ENCODE measurements around the gene OR6J1. TPM values are rescaled to one million over a fixed set of nuclear protein-coding genes. Genes with fewer than 3 reads are reported as not detected.
A peak's percentile ranks its signal among the peaks of the same experiment; 100 is the strongest.

Gene OR6J1
- polyA plus RNA-seq, 2 of the 4 experiments (the other 2 are of a cell fraction), result not detected

- Histone ChIP-seq H3K4me2 (peak overlapping the region; percentile 52; the same call in 2 of the 3 replicates), H3K4me1 (peaks cover 38% of the 10 kb centered on the region; the same call in 2 of the 3 replicates), H3K4me3 (no peak overlapping the region), H3K9me3 (no peaks in the 10 kb centered on the region), H3K27ac (peak overlapping the region; percentile 46 to 59; a peak in 5 of 6 replicates)
- POLR2A ChIA-PET, result interaction anchor here (0.7 to 1.6 kb wide), 9 partner anchors 45 to 113 kb away, joined by 3 to 8 read pairs (median 4); partner anchors contain the start of genes ABHD4, DAD1 and OXA1L
- peak; percentile 92 to 95 for ATAC-seq
- peak; percentile 84 for FAIRE-seq
- WGBS (ENCODE audit: missing lambda C conversion rate), result 0% methylated on average over 4 of the region's 4 CpGs
- peak; percentile 78 to 83 for DNase-seq (ENCODE audit: low read depth in 1 of 2, low spot score in 1 of 2)
- peak; percentile 19; the same call in 1 of the 2 replicates for TF ChIP-seq MAX (IDR thresholded peaks at IDR 0.05)
- peak; percentile 94 for TF ChIP-seq SMC3 (IDR thresholded peaks at IDR 0.05)
- TF ChIP-seq CTCF (IDR thresholded peaks at IDR 0.05), result peak; percentile 82
- no peak for TF ChIP-seq RFX5 (IDR thresholded peaks at IDR 0.05)
- TF ChIP-seq RAD21 (conservative IDR thresholded peaks at IDR 0.05 in 1 of 2, IDR thresholded peaks at IDR 0.05 in 1 of 2), result peak; percentile 88 to 90
- CTCF ChIA-PET, result interaction anchor here (0.5 to 15.5 kb wide), 51 partner anchors 9 to 270 kb away, joined by 3 to 376 read pairs (median 4); partner anchors contain the start of genes ABHD4, DAD1, MRPL52 and OR6J1
Measured at GRCh38 chr14:22653012-22653621, 9.0 kb upstream of the OR6J1 start.

GRCh38 chr14:22651586-22651985 is 7.4 kb upstream of the OR6J1 start:
- DNase-seq (ENCODE audit: low read depth in 1 of 2, low spot score in 1 of 2) (no peak), ATAC-seq (no peak; a peak in 1 of 6 replicates), FAIRE-seq (no peak)
- H3K4me2 ChIP-seq, result no peak overlapping the region
- H3K4me3 ChIP-seq, result no peak overlapping the region
- H3K4me1 ChIP-seq, result peaks cover 36% of the 10 kb centered on the region
- ChIA-PET CTCF (interaction anchor here (0.8 to 15.5 kb wide), 15 partner anchors 8 to 249 kb away, joined by 3 to 376 read pairs (median 8); partner anchors contain the start of genes ABHD4, DAD1 and OR6J1), POLR2A (interaction anchor here (0.8 to 1.7 kb wide), 10 partner anchors 38 to 355 kb away, joined by 3 to 16 read pairs (median 6); partner anchors contain the start of genes ABHD4 and DAD1)
- peak overlapping the region in 1 of 2 experiments; percentile 56; a peak in 1 of 6 replicates for H3K27ac ChIP-seq
- 62% methylated on average over 2 of the region's 2 CpGs for WGBS (ENCODE audit: missing lambda C conversion rate)
- TF ChIP-seq MAZ (IDR thresholded peaks at IDR 0.05; ENCODE audit: borderline replicate concordance, low read depth, low read length) (no peak), PHF8 (IDR thresholded peaks at IDR 0.05; ENCODE audit: borderline replicate concordance, low read depth) (no peak), CTCF (IDR thresholded peaks at IDR 0.05) (no peak), MAX (IDR thresholded peaks at IDR 0.05) (no peak), RCOR1 (IDR thresholded peaks at IDR 0.05; ENCODE audit: low read depth, low read length) (no peak), ELK1 (IDR thresholded peaks at IDR 0.05; ENCODE audit: low read depth, low read length) (no peak), BCL3 (IDR thresholded peaks at IDR 0.05) (no peak), JUN (IDR thresholded peaks at IDR 0.05) (no peak), NFE2L2 (conservative IDR thresholded peaks at IDR 0.05; ENCODE audit: low read length) (no peak), SREBF2 (IDR thresholded peaks at IDR 0.05) (no peak), FOSL2 (IDR thresholded peaks at IDR 0.05) (no peak), FOSL2 (CRISPR knock-in tag; IDR thresholded peaks at IDR 0.05) (no peak), CBX2 (IDR thresholded peaks at IDR 0.05; ENCODE audit: borderline replicate concordance, low read depth) (no peak), CHD2 (IDR thresholded peaks at IDR 0.05; ENCODE audit: low read length, partially characterized antibody) (no peak), MYC (IDR thresholded peaks at IDR 0.05; ENCODE audit: borderline replicate concordance, low read length) (no peak), BHLHE40 (IDR thresholded peaks at IDR 0.05; ENCODE audit: low read depth, low read length) (no peak)
- TF ChIP-seq, protein P1, sequence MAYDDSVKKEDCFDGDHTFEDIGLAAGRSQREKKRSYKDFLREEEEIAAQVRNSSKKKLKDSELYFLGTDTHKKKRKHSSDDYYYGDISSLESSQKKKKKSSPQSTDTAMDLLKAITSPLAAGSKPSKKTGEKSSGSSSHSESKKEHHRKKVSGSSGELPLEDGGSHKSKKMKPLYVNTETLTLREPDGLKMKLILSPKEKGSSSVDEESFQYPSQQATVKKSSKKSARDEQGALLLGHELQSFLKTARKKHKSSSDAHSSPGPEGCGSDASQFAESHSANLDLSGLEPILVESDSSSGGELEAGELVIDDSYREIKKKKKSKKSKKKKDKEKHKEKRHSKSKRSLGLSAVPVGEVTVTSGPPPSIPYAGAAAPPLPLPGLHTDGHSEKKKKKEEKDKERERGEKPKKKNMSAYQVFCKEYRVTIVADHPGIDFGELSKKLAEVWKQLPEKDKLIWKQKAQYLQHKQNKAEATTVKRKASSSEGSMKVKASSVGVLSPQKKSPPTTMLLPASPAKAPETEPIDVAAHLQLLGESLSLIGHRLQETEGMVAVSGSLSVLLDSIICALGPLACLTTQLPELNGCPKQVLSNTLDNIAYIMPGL (CRISPR knock-in tag; IDR thresholded peaks at IDR 0.05; ENCODE audit: borderline replicate concordance), result no peak
- no peaks in the 10 kb centered on the region for H3K9me3 ChIP-seq
